Neuronal stem cell (in vitro differentiated cells): ENCODE data around the gene LRRC4B.

ENCODE experiments used
- DNase-seq: peaks from one replicate; pipeline ENCODE4 v3.0.0-alpha.2; 2013; ENCODE audit warnings: low spot score
- H2AFZ ChIP-seq: one replicate; pipeline ENCODE4 v1.6.1; 2013; ENCODE audit warnings: mild to moderate bottlenecking, low read length, inconsistent platforms
- H2AK5ac ChIP-seq: 2 replicates; pipeline ENCODE4 v1.6.1; 2013; ENCODE audit warnings: low read depth, mild to moderate bottlenecking, inconsistent platforms, low read length, moderate library complexity, mixed read lengths
- H2BK120ac ChIP-seq: 2 replicates; pipeline ENCODE4 v1.6.1; 2013; ENCODE audit warnings: low read depth, mild to moderate bottlenecking, inconsistent platforms, low read length, moderate library complexity, mixed read lengths
- H2BK12ac ChIP-seq: one replicate; pipeline ENCODE4 v1.6.1; 2013; ENCODE audit warnings: low read length, inconsistent platforms
- H2BK15ac ChIP-seq: 2 replicates; pipeline ENCODE4 v1.6.1; 2013; ENCODE audit warnings: mild to moderate bottlenecking, low read length, inconsistent platforms, mixed read lengths
- H2BK5ac ChIP-seq: one replicate; pipeline ENCODE4 v1.6.1; 2013; ENCODE audit warnings: inconsistent platforms, mild to moderate bottlenecking, low read length, moderate library complexity
- H3K14ac ChIP-seq: one replicate; pipeline ENCODE4 v1.6.1; 2013; ENCODE audit warnings: low read length, inconsistent platforms
- H3K18ac ChIP-seq: 2 replicates; pipeline ENCODE4 v1.6.1; 2013; ENCODE audit warnings: low read length, inconsistent platforms
- H3K23ac ChIP-seq: 2 replicates; pipeline ENCODE4 v1.6.1; 2013; ENCODE audit warnings: low read depth, mild to moderate bottlenecking, mixed read lengths, low read length, inconsistent platforms; ENCODE audit not compliant: poor library complexity
- H3K27ac ChIP-seq: replicated peaks from 3 replicates; pipeline ENCODE4 v1.5.1; 2013; ENCODE audit warnings: low read length, inconsistent platforms
- H3K27me3 ChIP-seq, 3 experiments: 2 replicates each; pipeline ENCODE4 v1.6.1; 2013; ENCODE audit warnings: low read length in 3 of 3, mild to moderate bottlenecking in 2 of 3, inconsistent platforms in 1 of 3, low read depth in 1 of 3, mixed read lengths in 1 of 3, moderate library complexity in 1 of 3; ENCODE audit not compliant: control insufficient read depth in 3 of 3, insufficient read depth in 3 of 3
- H3K36me3 ChIP-seq, 2 donors: replicated peaks in 1 of 2; 2 replicates each; pipeline ENCODE4 v1.6.1; 2013; ENCODE audit warnings: low read length in 2 of 2; ENCODE audit not compliant: control insufficient read depth in 2 of 2, insufficient read depth in 2 of 2
- H3K4ac ChIP-seq: 2 replicates; pipeline ENCODE4 v1.6.1; 2013; ENCODE audit warnings: inconsistent platforms, mild to moderate bottlenecking, low read length, moderate library complexity
- H3K4me1 ChIP-seq, 2 donors: 1 replicate in 1 of 2; 2 replicates in 1 of 2; pipeline ENCODE4 v1.6.1; 2013; ENCODE audit warnings: low read length in 2 of 2, low read depth in 1 of 2; ENCODE audit not compliant: control insufficient read depth in 2 of 2, insufficient read depth in 1 of 2
- H3K4me2 ChIP-seq: one replicate; pipeline ENCODE4 v1.6.1; 2013; ENCODE audit warnings: mild to moderate bottlenecking, low read length, inconsistent platforms; ENCODE audit not compliant: insufficient read depth, poor library complexity, severe bottlenecking
- H3K4me3 ChIP-seq, 2 donors: 2 replicates each; pipeline ENCODE4 v1.5.1; 2013; ENCODE audit warnings: low read length in 2 of 2, mild to moderate bottlenecking in 2 of 2, inconsistent platforms in 1 of 2, moderate library complexity in 1 of 2
- H3K79me1 ChIP-seq: one replicate; pipeline ENCODE4 v1.6.1; 2013; ENCODE audit warnings: low read depth, mild to moderate bottlenecking, inconsistent platforms, low read length, moderate library complexity
- H3K9ac ChIP-seq: one replicate; pipeline ENCODE4 v1.6.1; 2013; ENCODE audit warnings: mild to moderate bottlenecking, low read depth, low read length, inconsistent platforms; ENCODE audit not compliant: poor library complexity
- H3K9me3 ChIP-seq, 2 donors: replicated peaks in 1 of 2; 2 replicates each; pipeline versions ENCODE3 to v1.6.1; 2013; ENCODE audit warnings: low read length in 2 of 2, mild to moderate bottlenecking in 2 of 2, inconsistent platforms in 1 of 2, low read depth in 1 of 2, mixed read lengths in 1 of 2, moderate library complexity in 1 of 2; ENCODE audit not compliant: control insufficient read depth in 2 of 2, insufficient read depth in 1 of 2
- H4K8ac ChIP-seq: one replicate; pipeline ENCODE4 v1.6.1; 2013; ENCODE audit warnings: low read depth, mild to moderate bottlenecking, inconsistent platforms, low read length, moderate library complexity
- H4K91ac ChIP-seq: one replicate; pipeline ENCODE4 v1.6.1; 2013; ENCODE audit warnings: low read length, low read depth, mild to moderate bottlenecking, inconsistent platforms; ENCODE audit not compliant: poor library complexity
- WGBS, 2 donors: extraction: QIAGEN DNeasy Blood & Tissue Kit; methylation state at CpG; one replicate each; pipeline ENCODE4 v1.1.7; 2013; ENCODE audit warnings: missing lambda C conversion rate in 2 of 2, mixed read lengths in 1 of 2; ENCODE audit not compliant: insufficient read length in 2 of 2, insufficient replicate concordance in 1 of 2; ENCODE audit errors: extremely low coverage in 2 of 2; 5-methylcytosine and 5-hydroxymethylcytosine counted together

Gene LRRC4B

GRCh38 chr19:50568728-50569698, 778 bp upstream of the LRRC4B start:
- H3K4me3 ChIP-seq = peak overlapping the region in 1 of 2 donors; percentile 74
- no peak overlapping the region for H3K27ac ChIP-seq
- no peak overlapping the region for H4K8ac ChIP-seq
- peak overlapping the region; percentile 55 for H3K18ac ChIP-seq
- H3K4me2 ChIP-seq = peak overlapping the region; percentile 14
- peak overlapping the region; percentile 86 for H2BK15ac ChIP-seq
- no peak overlapping the region for H3K14ac ChIP-seq
- H4K91ac ChIP-seq = no peak overlapping the region
- no peak for DNase-seq
- H2AK5ac ChIP-seq = peak overlapping the region; percentile 98
- peak overlapping the region; percentile 29 for H3K23ac ChIP-seq
- peak overlapping the region; percentile 22 for H2AFZ ChIP-seq
- H3K9me3 ChIP-seq = peaks cover 0 to 2% of the 10 kb centered on the region in 2 donors
- no CpG with 5 or more reads among the region's 20 CpGs for WGBS, 2 donors
- H2BK5ac ChIP-seq = no peak overlapping the region
- peaks cover 0 to 15% of the 10 kb centered on the region in 2 donors for H3K36me3 ChIP-seq
- peaks cover 27 to 30% of the 10 kb centered on the region in 2 donors for H3K4me1 ChIP-seq
- H3K4ac ChIP-seq = peak overlapping the region; percentile 48
- no peak overlapping the region for H2BK12ac ChIP-seq
- H3K27me3 ChIP-seq = no peaks in the 10 kb centered on the region
- peak overlapping the region; percentile 90 for H2BK120ac ChIP-seq
- H3K79me1 ChIP-seq = peaks cover 8% of the 10 kb centered on the region
- H3K9ac ChIP-seq = no peak overlapping the region

DNA sequence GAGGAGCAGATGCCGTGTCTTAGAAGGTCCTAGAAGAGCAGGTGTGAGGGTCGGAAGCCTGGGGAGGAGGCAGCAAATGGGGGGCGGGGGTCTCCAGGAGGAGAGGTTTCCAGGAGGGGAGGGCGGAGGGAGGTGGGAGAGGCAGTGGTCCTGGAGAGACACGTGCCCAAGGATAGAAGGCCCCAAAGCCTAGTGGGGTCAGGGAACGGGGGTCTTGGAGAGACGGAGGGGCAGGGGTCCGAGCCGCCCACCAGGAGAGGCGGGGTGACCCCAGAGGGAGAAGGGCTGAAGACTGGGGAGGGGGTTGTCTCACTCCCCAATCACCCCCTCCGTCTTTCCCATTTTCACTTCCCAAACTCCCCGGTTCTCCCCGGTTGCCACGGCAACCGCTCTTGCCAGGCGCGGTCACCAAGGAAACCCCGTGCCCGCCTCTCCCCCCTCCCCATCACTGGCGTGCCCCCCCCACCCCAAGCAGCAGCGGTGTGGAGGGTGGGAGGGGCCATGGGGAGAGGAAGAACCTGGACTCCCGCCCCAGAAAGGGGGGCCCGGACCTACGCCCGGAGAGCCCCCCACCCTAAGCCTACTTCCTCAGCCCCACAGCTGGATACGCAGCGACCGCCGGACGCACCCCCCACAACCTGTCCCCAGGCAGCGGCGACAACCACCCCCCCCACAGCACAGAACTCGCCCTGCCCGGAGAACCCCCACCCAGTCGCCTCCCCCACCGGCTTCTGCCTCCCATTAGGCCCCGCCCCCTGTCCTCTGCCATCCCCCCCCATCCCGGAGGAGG, 988 bp downstream of the LRRC4B start:
- H3K23ac ChIP-seq = no peak overlapping the region
- WGBS, 2 donors = no CpG with 5 or more reads among the region's 38 CpGs
- peak overlapping the region; percentile 80 for H3K4me2 ChIP-seq
- H2BK12ac ChIP-seq = no peak overlapping the region
- peak overlapping the region; percentile 47 for H2BK120ac ChIP-seq
- H4K8ac ChIP-seq = no peak overlapping the region
- H3K18ac ChIP-seq = peak overlapping the region; percentile 94
- peak overlapping the region; percentile 58 for H2BK5ac ChIP-seq
- peaks cover 4 to 26% of the 10 kb centered on the region in 2 donors for H3K36me3 ChIP-seq
- peak overlapping the region; percentile 74 to 84 for H3K4me3 ChIP-seq
- peak overlapping the region; percentile 60 for H2AFZ ChIP-seq
- H3K79me1 ChIP-seq = peaks cover 15% of the 10 kb centered on the region
- peak overlapping the region; percentile 74 for H3K9ac ChIP-seq
- no peak overlapping the region for H2BK15ac ChIP-seq
- peaks cover 41 to 42% of the 10 kb centered on the region in 2 donors for H3K4me1 ChIP-seq
- H3K4ac ChIP-seq = no peak overlapping the region
- peak overlapping the region; percentile 57 for H2AK5ac ChIP-seq
- peak; percentile 57 for DNase-seq
- H3K27ac ChIP-seq = no peak overlapping the region
- H3K27me3 ChIP-seq = no peaks in the 10 kb centered on the region
- H4K91ac ChIP-seq = no peak overlapping the region
- no peak overlapping the region for H3K14ac ChIP-seq
- H3K9me3 ChIP-seq = peaks cover 0 to 2% of the 10 kb centered on the region in 2 donors

- no peak overlapping the region for H4K8ac ChIP-seq
- H3K27me3 ChIP-seq = no peaks in the 10 kb centered on the region
- H3K9ac ChIP-seq = peak overlapping the region; percentile 78
- H2BK5ac ChIP-seq = peak overlapping the region; percentile 58
- no peak overlapping the region for H2AFZ ChIP-seq
- DNase-seq = no peak
- H3K4ac ChIP-seq = no peak overlapping the region
- peak overlapping the region; percentile 82 for H3K18ac ChIP-seq
- peak overlapping the region; percentile 66 for H2AK5ac ChIP-seq
- peak overlapping the region; percentile 80 for H3K4me2 ChIP-seq
- peaks cover 6 to 34% of the 10 kb centered on the region in 2 donors for H3K36me3 ChIP-seq
- H3K9me3 ChIP-seq = peaks cover 0 to 2% of the 10 kb centered on the region in 2 donors
- no peak overlapping the region for H3K23ac ChIP-seq
- peaks cover 17% of the 10 kb centered on the region for H3K79me1 ChIP-seq
- no peak overlapping the region for H2BK12ac ChIP-seq
- H3K14ac ChIP-seq = peak overlapping the region; percentile 39
- peaks cover 41 to 44% of the 10 kb centered on the region in 2 donors for H3K4me1 ChIP-seq
- H4K91ac ChIP-seq = no peak overlapping the region
- no peak overlapping the region for H2BK120ac ChIP-seq
- no peak overlapping the region for H3K27ac ChIP-seq
- peak overlapping the region; percentile 71 to 74 for H3K4me3 ChIP-seq
- H2BK15ac ChIP-seq = no peak overlapping the region
- no CpG with 5 or more reads among the region's 36 CpGs for WGBS, 2 donors
Observed at GRCh38 chr19:50565984-50566903, 2.0 kb downstream of the LRRC4B start.
